A549 treated with AZD2906 at 1 μM for 4 hours (cell line): Measurements from ENCODE around the gene SNRNP40. TPM values are rescaled to one million over a fixed set of nuclear protein-coding genes. Genes with fewer than 3 reads are reported as not detected.

Experiments used
- total RNA-seq: library from RNA; stranded (reverse); fragments of 200-300 nt; extraction: Qiagen RNA extraction; gene quantifications from 5 replicates; pipeline ENCODE4 v1.2.3, GENCODE V29; 2022

SNRNP40 gene
- 38.1 to 41.8 TPM (median 39.0 TPM) in 5 replicates for total RNA-seq

GRCh38 chr1:31296486-31297276 is at the start of gene SNRNP40, which contains the start of gene ZCCHC17:
Gene SNRNP40, minus strand, starts transcription at chr1:31296788. Its CDS starts 37 bp downstream, at chr1:31296751.
Gene ZCCHC17, plus strand, starts transcription at chr1:31297032. Its CDS starts 13,067 bp downstream, at chr1:31310099.

DNA sequence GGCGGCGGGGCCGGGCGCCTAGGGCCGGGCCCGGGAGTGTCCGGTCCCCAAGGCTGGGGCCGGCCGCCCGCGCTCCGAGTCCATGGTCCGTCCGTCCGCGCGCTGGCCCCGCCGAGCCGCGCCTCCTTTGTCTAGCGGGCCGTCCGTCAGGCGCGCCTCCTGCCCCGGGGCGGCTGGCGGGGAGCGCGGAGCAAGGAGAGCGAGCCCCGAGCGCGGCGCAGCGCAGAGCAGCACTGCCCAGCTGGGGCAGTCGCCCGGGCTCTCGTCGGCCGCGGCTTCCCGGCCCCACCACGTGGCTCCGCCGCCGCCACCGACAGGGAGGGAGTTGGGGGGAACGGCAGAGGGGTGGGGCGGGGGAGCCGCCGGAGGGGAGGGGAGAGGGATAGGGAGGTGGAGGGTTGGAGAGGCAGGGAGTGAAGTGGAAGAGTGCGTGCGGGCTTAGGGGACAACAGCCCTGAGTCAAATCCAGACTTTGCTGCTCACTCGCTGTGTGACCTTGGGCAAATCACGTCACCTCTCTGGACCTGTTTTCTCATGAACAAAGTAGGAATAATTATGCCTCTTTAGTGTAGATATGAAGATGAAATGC is 56.8 kb downstream of the SNRNP40 start, which contains the start of gene NKAIN1:
TSS of gene NKAIN1 (minus strand) at position 235 of the 589 bp plus-strand sequence. CDS start 340 bp downstream, outside the sequence.

Other genes starting within 250 kb of the SNRNP40 start
- 23.9 to 32.0 TPM (median 30.4 TPM) in 5 replicates for gene PUM1, start 231.1 kb downstream of the SNRNP40 start, total RNA-seq
- 0.85 to 1.2 TPM (median 1.0 TPM) in 5 replicates for gene NKAIN1, start 56.9 kb downstream of the SNRNP40 start, total RNA-seq
- 21.4 to 25.5 TPM (median 23.0 TPM) in 5 replicates for gene ZCCHC17, start 244 bp upstream of the SNRNP40 start, total RNA-seq
- not detected in 5 replicates for gene FABP3, start 76.3 kb upstream of the SNRNP40 start, total RNA-seq
- 18.8 to 32.8 TPM (median 29.6 TPM) in 5 replicates for gene SERINC2, start 116.4 kb upstream of the SNRNP40 start, total RNA-seq